Astrocyte of the cerebellum (primary cell): ENCODE data around the gene TSPAN5.

Source experiments
- DNase-seq: peaks from one replicate; pipeline ENCODE4 v3.0.0-alpha.2; 2011; ENCODE audit warnings: low read depth
- H3K4me3 ChIP-seq: 2 replicates; pipeline ENCODE4 v1.5.1; 2011; ENCODE audit warnings: mild to moderate bottlenecking, low read depth, low read length, moderate library complexity
- CTCF ChIP-seq: IDR thresholded peaks from 2 replicates; pipeline ENCODE4 v1.5.1; 2012; ENCODE audit warnings: low read length, low read depth, moderate library complexity, mild to moderate bottlenecking; ENCODE audit errors: missing control alignments
- in situ Hi-C: cut with HindIII; loops from 2 replicates; pipeline ENCODE4 v1.10.0; 2017; ENCODE audit warnings: low sequenced_read_pairs

TSPAN5 gene

GRCh38 chr4:98421111-98421510 lies 237.3 kb downstream of the TSPAN5 start:
- no peak for TF ChIP-seq CTCF
- peak; percentile 46 for DNase-seq
- in situ Hi-C loops = no loop called here
- no peak overlapping the region for H3K4me3 ChIP-seq
